ENCODE data around the gene NLN. TPM values are rescaled to one million over a fixed set of nuclear protein-coding genes. Genes with fewer than 3 reads are reported as not detected.

Gene NLN
- total RNA-seq, 1 experiment from 2014 or later: 47.8 TPM

GRCh38 chr5:65811004-65811403 lies 89.0 kb downstream of the NLN start:
- Histone ChIP-seq H3K9me3 (no peaks in the 10 kb centered on the region), H3K27me3 (no peaks in the 10 kb centered on the region), H3K4me3 (no peak overlapping the region), H3K36me3 (peaks cover 19% of the 10 kb centered on the region)
- DNase-seq: no peak

- H3K9me3 ChIP-seq: no peaks in the 10 kb centered on the region
- peak; percentile 26 for DNase-seq
- H3K27me3 ChIP-seq: no peaks in the 10 kb centered on the region
- peaks cover 13% of the 10 kb centered on the region for H3K36me3 ChIP-seq
- no peak overlapping the region for H3K4me3 ChIP-seq
Measured at GRCh38 chr5:65811885-65812284, 89.9 kb downstream of the NLN start.

- H3K27me3 ChIP-seq: no peaks in the 10 kb centered on the region
- H3K36me3 ChIP-seq: peaks cover 15% of the 10 kb centered on the region
- DNase-seq: no peak
- H3K4me3 ChIP-seq: no peak overlapping the region
- H3K9me3 ChIP-seq: no peaks in the 10 kb centered on the region
Measured at GRCh38 chr5:65812648-65813047, 90.6 kb downstream of the NLN start.

- Histone ChIP-seq H3K4me3 (no peak overlapping the region), H3K27me3 (no peaks in the 10 kb centered on the region), H3K36me3 (peaks cover 15% of the 10 kb centered on the region), H3K9me3 (no peaks in the 10 kb centered on the region)
- no peak for DNase-seq
Measured at GRCh38 chr5:65813174-65813573, 91.2 kb downstream of the NLN start.

- Histone ChIP-seq H3K27me3 (no peaks in the 10 kb centered on the region), H3K4me3 (no peak overlapping the region), H3K9me3 (no peaks in the 10 kb centered on the region), H3K36me3 (peaks cover 8% of the 10 kb centered on the region)
- no peak for DNase-seq
Measured at GRCh38 chr5:65815161-65815560, 93.2 kb downstream of the NLN start.

- Histone ChIP-seq H3K27me3 (no peaks in the 10 kb centered on the region), H3K4me3 (no peak overlapping the region), H3K36me3 (peaks cover 4% of the 10 kb centered on the region), H3K9me3 (no peaks in the 10 kb centered on the region)
- no peak for DNase-seq
Measured at GRCh38 chr5:65816729-65817128, 94.7 kb downstream of the NLN start.

- Histone ChIP-seq H3K36me3 (peaks cover 14% of the 10 kb centered on the region), H3K4me3 (no peak overlapping the region), H3K9me3 (no peaks in the 10 kb centered on the region), H3K27me3 (no peaks in the 10 kb centered on the region)
- DNase-seq: no peak
Measured at GRCh38 chr5:65817931-65818330, 95.9 kb downstream of the NLN start.

GRCh38 chr5:65818592-65818991 lies 96.6 kb downstream of the NLN start:
- Histone ChIP-seq H3K27me3 (no peaks in the 10 kb centered on the region), H3K4me3 (no peak overlapping the region), H3K36me3 (peaks cover 15% of the 10 kb centered on the region), H3K9me3 (no peaks in the 10 kb centered on the region)
- no peak for DNase-seq

GRCh38 chr5:65819215-65819904 lies 97.4 kb downstream of the NLN start:
- no peak for DNase-seq
- Histone ChIP-seq H3K9me3 (no peaks in the 10 kb centered on the region), H3K36me3 (peaks cover 17% of the 10 kb centered on the region), H3K4me3 (no peak overlapping the region), H3K27me3 (no peaks in the 10 kb centered on the region)

GRCh38 chr5:65819905-65820240 lies 97.9 kb downstream of the NLN start:
- no peak for DNase-seq
- H3K4me3 ChIP-seq: no peak overlapping the region
- H3K36me3 ChIP-seq: peaks cover 17% of the 10 kb centered on the region
- no peaks in the 10 kb centered on the region for H3K9me3 ChIP-seq
- no peaks in the 10 kb centered on the region for H3K27me3 ChIP-seq

GRCh38 chr5:65820373-65820772 lies 98.4 kb downstream of the NLN start:
- Histone ChIP-seq H3K4me3 (no peak overlapping the region), H3K27me3 (no peaks in the 10 kb centered on the region), H3K36me3 (peaks cover 14% of the 10 kb centered on the region), H3K9me3 (no peaks in the 10 kb centered on the region)
- no peak for DNase-seq

GRCh38 chr5:65821966-65822365 lies 100.0 kb downstream of the NLN start:
- H3K27me3 ChIP-seq: no peaks in the 10 kb centered on the region

GRCh38 chr5:65822710-65823109 lies 100.7 kb downstream of the NLN start:
- no peak overlapping the region for H3K4me3 ChIP-seq
- no peaks in the 10 kb centered on the region for H3K27me3 ChIP-seq
- H3K36me3 ChIP-seq: peaks cover 17% of the 10 kb centered on the region
- no peaks in the 10 kb centered on the region for H3K9me3 ChIP-seq
- DNase-seq: no peak

More at GRCh38 chr5:65821966-65822365, 100.0 kb downstream of the NLN start:
- Histone ChIP-seq H3K36me3 (peaks cover 16% of the 10 kb centered on the region), H3K9me3 (no peaks in the 10 kb centered on the region), H3K4me3 (no peak overlapping the region)
- DNase-seq: no peak

- peaks cover 17% of the 10 kb centered on the region for H3K36me3 ChIP-seq
- DNase-seq: no peak
- H3K4me3 ChIP-seq: no peak overlapping the region
- H3K9me3 ChIP-seq: no peaks in the 10 kb centered on the region
- no peaks in the 10 kb centered on the region for H3K27me3 ChIP-seq
Measured at GRCh38 chr5:65823204-65823603, 101.2 kb downstream of the NLN start.

- H3K4me3 ChIP-seq: no peak overlapping the region
- H3K27me3 ChIP-seq: no peaks in the 10 kb centered on the region
- H3K9me3 ChIP-seq: no peaks in the 10 kb centered on the region
- peaks cover 17% of the 10 kb centered on the region for H3K36me3 ChIP-seq
- DNase-seq: no peak
Measured at GRCh38 chr5:65823845-65824445, 101.9 kb downstream of the NLN start.

GRCh38 chr5:65825408-65826328 lies 103.7 kb downstream of the NLN start:
- Histone ChIP-seq H3K36me3 (peaks cover 17% of the 10 kb centered on the region), H3K9me3 (no peaks in the 10 kb centered on the region), H3K4me3 (no peak overlapping the region), H3K27me3 (no peaks in the 10 kb centered on the region)
- DNase-seq: no peak

All from MG63 (cell line).